HG03432 (cell line): ENCODE measurements around the gene INAFM2.
A peak's percentile ranks its signal among the peaks of the same experiment; 100 is the strongest.

Source experiments
- ATAC-seq: cut with Tn5 transposase; IDR thresholded peaks from one replicate; pipeline ENCODE4 v1.9.1; 2021; ENCODE audit warnings: mild to moderate bottlenecking, moderate library complexity; ENCODE audit not compliant: unreplicated experiment

The INAFM2 gene

GRCh38 chr15:40325700-40326099 lies 2.2 kb downstream of the INAFM2 start:
- ATAC-seq: no peak

- ATAC-seq: no peak
Observed at GRCh38 chr15:40327457-40327856, 4.0 kb downstream of the INAFM2 start.

- no peak for ATAC-seq
Observed at GRCh38 chr15:40328176-40328575, 4.7 kb downstream of the INAFM2 start.

DNA sequence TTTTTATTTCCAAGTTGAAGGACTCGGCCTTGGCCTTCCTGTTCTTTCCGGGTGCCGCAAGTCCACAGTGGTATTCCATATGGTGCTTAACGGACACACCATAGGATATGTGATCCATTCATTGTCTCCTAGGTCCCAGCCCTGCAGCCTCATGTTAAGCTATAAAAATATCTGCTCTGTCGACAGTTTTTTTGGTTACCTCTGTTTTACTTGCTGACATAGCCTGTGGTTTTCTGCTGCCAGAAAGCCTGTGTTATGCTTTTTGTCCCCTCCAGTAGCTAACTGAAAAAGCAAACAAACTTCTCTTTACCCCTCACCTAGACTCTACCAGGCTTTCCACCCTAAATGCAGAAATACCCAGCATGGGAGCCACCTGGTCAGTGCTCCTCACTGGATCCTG lies 5.3 kb downstream of the INAFM2 start:
- no peak for ATAC-seq

DNA sequence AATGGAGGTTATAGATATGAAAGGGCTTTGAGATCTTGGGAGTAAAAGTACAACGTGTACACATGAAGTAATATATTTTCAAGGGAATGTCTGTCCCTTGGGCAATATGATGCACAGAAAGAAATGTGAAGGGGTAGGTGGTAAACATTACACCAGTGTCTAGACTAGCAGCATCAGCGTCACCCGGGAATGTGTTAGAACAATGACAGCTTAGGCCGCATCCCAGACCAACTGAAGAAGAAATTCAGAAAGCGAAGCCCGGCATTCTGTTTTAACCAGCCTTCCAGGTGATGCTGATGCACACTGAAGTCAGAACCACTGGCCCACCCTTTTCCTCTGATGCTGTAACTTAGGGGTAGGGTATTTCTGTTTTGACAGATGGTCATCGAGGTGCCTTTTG lies 6.3 kb downstream of the INAFM2 start:
- no peak for ATAC-seq

DNA sequence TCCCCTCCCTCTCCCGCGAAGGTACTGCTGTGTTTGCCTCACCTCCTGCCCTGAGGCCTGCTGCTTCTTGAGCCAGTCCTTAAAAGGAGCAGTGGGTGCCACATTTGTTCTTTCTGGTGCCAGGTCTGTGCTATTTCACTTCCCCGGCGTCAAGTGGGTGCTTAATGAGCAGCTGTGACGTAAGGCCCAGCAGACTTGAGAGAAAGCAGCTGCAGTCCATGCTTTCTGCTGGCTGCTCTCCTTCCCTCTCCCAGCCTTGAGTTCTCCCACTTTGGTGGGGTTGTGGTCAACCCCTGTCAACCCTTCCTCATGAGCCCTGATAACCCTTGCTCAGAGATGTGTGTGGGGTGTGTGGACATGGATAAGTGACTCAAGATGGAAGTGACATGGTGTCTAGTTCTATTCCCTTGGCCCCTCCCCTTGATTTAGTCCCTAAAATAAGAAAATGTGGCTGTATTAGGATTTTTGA lies 6.9 kb downstream of the INAFM2 start:
- no peak for ATAC-seq

GRCh38 chr15:40331026-40331425 lies 7.5 kb downstream of the INAFM2 start:
- no peak for ATAC-seq

DNA sequence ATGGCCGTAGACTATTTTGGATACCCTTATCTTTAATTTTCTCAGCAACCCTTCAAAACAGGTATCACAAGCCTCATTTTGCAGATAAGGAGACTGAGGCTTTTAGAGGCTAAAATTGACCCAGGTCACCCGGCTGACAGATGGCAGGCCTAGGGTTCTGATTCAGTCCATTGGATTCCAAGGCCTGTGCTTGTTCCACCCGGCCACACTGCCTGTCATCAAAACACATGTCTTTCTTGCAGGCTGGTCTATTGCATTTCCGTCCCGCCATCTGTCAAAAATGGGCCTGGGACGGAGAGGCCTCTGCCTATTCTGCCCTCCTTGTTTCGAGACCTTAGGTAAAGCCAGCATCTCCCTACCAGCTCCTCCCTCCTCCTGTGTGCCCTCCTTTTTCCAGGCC lies 8.1 kb downstream of the INAFM2 start:
- ATAC-seq: no peak

- ATAC-seq: no peak
Observed at GRCh38 chr15:40332113-40332781, 8.8 kb downstream of the INAFM2 start.

GRCh38 chr15:40333922-40334492 lies 10.5 kb downstream of the INAFM2 start:
- no peak for ATAC-seq

DNA sequence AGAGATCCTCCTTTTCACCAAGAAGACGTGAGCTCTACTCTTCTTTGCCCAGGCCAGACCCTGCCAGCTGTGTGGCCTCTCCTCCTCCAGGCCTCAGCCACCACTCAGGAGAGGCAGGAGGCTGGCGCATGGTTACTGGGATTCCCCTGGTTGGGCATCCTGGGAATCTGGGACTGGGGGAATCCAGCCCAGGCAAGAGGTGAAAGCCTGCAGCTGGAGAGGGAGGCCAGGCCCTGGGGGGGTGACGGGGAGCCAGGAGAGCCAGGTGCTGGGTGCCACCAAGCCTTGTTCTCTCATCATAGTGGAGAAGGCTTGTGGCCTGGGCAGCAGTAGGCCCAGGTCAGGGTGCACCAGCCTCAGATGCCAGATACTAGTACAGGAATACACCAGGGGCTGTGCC lies 11.0 kb downstream of the INAFM2 start:
- ATAC-seq: no peak

- no peak for ATAC-seq
Observed at GRCh38 chr15:40334941-40335795, 11.7 kb downstream of the INAFM2 start.

DNA sequence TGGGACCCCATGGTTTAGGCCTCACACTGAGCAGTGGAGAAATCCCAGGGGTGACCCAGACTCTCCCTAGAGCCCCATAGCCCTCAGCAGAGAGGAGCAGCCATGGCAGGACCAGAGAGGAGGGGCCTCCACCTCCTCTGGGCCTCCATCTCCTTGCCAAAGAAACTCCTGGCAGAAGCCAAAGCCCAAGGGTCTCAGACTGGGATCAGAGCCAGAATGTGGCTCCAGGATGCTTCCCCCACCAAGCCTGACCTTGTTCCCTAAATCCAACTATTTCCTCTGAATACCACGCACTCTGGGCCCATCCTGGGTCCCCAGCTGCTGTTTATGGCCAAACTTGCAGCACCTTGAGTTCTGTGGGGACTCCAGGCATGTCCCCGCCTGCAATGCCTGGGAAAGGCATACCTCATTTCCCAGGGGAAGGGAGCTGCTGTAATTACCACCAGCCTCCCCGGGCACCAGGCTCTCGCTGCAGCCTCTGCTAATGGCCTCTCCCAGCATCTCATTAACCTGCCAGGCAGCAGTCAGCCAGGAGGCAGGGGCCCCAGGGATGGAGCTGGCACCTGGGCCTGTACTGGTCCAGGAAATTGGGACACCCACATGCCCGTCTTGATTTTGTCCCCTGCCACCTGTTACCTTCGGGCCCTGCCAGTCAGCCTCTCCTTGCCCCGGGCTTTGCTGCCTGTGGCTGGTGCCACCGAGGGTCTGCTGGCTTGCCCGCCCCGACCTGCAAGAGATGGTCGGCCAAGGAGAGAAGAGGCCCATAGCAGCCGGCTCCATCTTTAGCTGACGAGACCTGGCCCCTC lies 12.6 kb downstream of the INAFM2 start:
- ATAC-seq: no peak

GRCh38 chr15:40336744-40337122 lies 13.2 kb downstream of the INAFM2 start:
- no peak for ATAC-seq

GRCh38 chr15:40337597-40337996 lies 14.1 kb downstream of the INAFM2 start:
- ATAC-seq: no peak

GRCh38 chr15:40338041-40338657 lies 14.7 kb downstream of the INAFM2 start:
- peak; percentile 62 for ATAC-seq

DNA sequence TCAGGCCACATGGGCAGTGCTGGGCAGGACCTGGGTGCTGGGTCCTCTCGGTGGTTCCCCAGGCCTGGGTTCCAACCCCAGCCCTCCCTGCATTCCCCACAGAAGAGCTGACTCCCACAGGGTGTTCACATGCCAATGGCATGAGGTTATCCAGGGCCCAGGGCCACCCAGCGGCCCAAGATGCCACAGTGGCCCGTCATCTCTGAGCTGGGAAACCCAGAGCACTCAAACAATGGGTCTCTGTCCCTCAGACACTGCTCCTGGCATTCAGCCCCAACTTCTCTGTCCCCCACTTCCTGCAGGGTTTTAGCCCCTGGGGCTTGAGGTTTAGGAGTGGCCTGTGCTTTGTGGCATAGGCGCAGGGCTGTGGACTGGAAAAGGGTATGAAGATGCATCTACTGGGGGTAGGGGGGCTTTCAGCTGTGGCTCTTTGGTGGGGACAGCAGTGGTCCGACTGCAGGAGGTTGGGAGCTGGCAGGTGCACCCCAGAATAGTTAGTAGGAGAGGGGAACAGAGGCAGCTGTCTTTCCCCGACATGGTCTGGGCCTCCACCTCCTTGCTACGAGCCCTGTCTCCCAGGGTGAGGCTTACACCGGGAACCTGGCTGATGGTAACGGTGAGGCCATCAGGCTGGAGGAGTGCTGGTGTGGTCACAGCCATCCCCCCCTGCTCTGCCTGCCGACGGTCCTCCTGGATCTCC lies 15.6 kb downstream of the INAFM2 start:
- ATAC-seq: no peak

- ATAC-seq: no peak
Observed at GRCh38 chr15:40339621-40339945, 16.1 kb downstream of the INAFM2 start.

DNA sequence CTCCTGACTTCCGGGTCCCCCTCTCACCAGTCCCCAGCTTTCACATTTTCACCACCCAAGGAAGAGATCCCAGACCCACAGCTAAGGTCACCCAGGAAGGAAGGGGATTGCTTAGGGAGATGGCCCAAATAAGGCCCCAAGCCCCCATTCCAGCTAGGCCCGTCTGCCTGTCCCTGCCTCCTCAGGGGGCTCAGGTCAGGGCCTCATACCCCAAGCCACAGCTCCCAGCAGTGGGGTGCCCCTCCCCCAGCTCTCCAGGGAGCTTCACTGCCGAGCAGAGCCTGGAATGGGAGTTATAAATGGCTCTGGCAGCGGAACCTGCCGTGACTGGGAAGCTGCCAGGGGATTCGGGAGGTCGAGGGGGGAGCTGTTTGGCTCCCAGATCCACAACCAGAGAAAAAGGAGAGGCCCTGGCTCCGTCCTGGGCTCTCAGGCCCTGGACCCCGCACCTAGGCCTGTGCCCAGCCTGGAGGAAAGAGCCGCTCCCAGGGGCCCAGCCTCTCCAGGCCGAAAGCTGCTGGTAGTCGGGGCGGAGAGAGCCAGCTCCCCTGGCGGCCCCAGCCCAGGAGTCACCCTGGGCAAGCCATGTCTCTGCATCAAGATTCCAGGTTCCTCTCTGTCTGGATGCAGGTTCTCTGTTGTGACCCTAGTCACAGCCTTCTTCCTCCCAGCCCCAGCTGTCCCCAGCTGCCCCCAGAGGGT lies 16.7 kb downstream of the INAFM2 start:
- ATAC-seq: no peak
